A549 (cell line): Measurements from ENCODE around the gene FOXJ3. TPM values are rescaled to one million over a fixed set of nuclear protein-coding genes. Genes with fewer than 3 reads are reported as not detected.

Source experiments
- ATAC-seq, 2 experiments: fragments of 200-7000 bp in 1 of 2; fragments of >200 bp in 1 of 2; cut with Nextera tagmentation in 1 of 2; cut with Tn5 transposase in 1 of 2; 3 replicates each; pipeline versions ENCODE4 v1.8.0 to v1.9.1; 2018 to 2020; ENCODE audit warnings: mild to moderate bottlenecking in 1 of 2, moderate library complexity in 1 of 2
- CTCF ChIA-PET: fragments of 300-600 bp; sonication (Branson Sonifier 250); formaldehyde crosslinking; extraction: SDS; loops from one replicate; lab custom pipeline; 2021; ENCODE audit warnings: antibody characterized with exemption, inconsistent platforms; lab: Yijun Ruan, JAX
- POLR2A ChIA-PET: fragments of 350-600 bp; formaldehyde crosslinking; extraction: SDS; loops from one replicate; lab custom pipeline; 2021; ENCODE audit warnings: antibody characterized with exemption, inconsistent platforms; lab: Yijun Ruan, JAX
- DNase-seq, 2 experiments: peaks; one replicate each; pipeline versions ENCODE4 v3.0.0 to v3.0.0-alpha.2; 2011 to 2016; ENCODE audit warnings: low read depth in 1 of 2, low spot score in 1 of 2
- FAIRE-seq: peaks from 2 replicates; lab custom pipeline; 2011; peaks lifted over from hg19 to GRCh38; lab: Jason Lieb, UNC
- H3K27ac ChIP-seq, 2 experiments: fragments of >200 bp; sonication (Bioruptor Twin); formaldehyde crosslinking; 3 replicates each; pipeline ENCODE4 v1.5.1; 2016 to 2017
- H3K4me1 ChIP-seq: fragments of >200 bp; sonication (Bioruptor Twin); formaldehyde crosslinking; 3 replicates; pipeline ENCODE4 v1.6.1; 2016
- H3K4me2 ChIP-seq: fragments of >200 bp; sonication (Bioruptor Twin); formaldehyde crosslinking; 3 replicates; pipeline ENCODE4 v1.6.1; 2016
- H3K4me3 ChIP-seq: fragments of >200 bp; sonication (Bioruptor Twin); formaldehyde crosslinking; 3 replicates; pipeline ENCODE4 v1.5.1; 2016
- H3K9me3 ChIP-seq: fragments of >200 bp; sonication (Bioruptor Twin); formaldehyde crosslinking; 3 replicates; pipeline ENCODE4 v1.6.1; 2016
- CBX2 ChIP-seq: fragments of 200-600 bp; sonication (generic); IDR thresholded peaks from 2 replicates; pipeline ENCODE4 v1.6.1; 2016; ENCODE audit warnings: low read depth, mild to moderate bottlenecking, borderline replicate concordance
- CEBPB ChIP-seq, 2 experiments: fragments of >200 bp in 1 of 2; sonication (Bioruptor Twin) in 1 of 2; formaldehyde crosslinking in 1 of 2; IDR thresholded peaks; 2 replicates each; pipeline ENCODE4 v1.6.1; 2012 to 2016
- CHD4 ChIP-seq: fragments of 200-600 bp; sonication (generic); IDR thresholded peaks from 2 replicates; pipeline ENCODE4 v1.6.1; 2016; ENCODE audit warnings: antibody characterized with exemption, mild to moderate bottlenecking, borderline replicate concordance
- EHF ChIP-seq: fragments of 250-450 bp; sonication (Bioruptor Pico); IDR thresholded peaks from 2 replicates; pipeline ENCODE4 v1.5.0; 2020; ENCODE audit warnings: mild to moderate bottlenecking
- EHMT2 ChIP-seq: fragments of 200-600 bp; sonication (generic); IDR thresholded peaks from 2 replicates; pipeline ENCODE4 v1.6.1; 2016; ENCODE audit warnings: antibody characterized with exemption, low read depth, mild to moderate bottlenecking, moderate library complexity
- ELK1 ChIP-seq: fragments of 150-350 bp; IDR thresholded peaks from 2 replicates; pipeline ENCODE4 v1.6.1; 2014; ENCODE audit warnings: low read depth, mild to moderate bottlenecking, low read length
- EP300 ChIP-seq, 2 experiments: fragments of >200 bp; sonication (Bioruptor Twin); formaldehyde crosslinking; IDR thresholded peaks; 2 replicates in 1 of 2; 3 replicates in 1 of 2; pipeline ENCODE4 v1.6.1; 2016 to 2017
- ESRRA ChIP-seq: fragments of 150-350 bp; IDR thresholded peaks from 2 replicates; pipeline ENCODE4 v1.6.1; 2014; ENCODE audit warnings: mild to moderate bottlenecking, low read length, borderline replicate concordance
- HDAC2 ChIP-seq: fragments of 200-600 bp; sonication (generic); IDR thresholded peaks from 2 replicates; pipeline ENCODE4 v1.6.1; 2016
- HES2 ChIP-seq: fragments of >200 bp; sonication (Bioruptor Twin); formaldehyde crosslinking; IDR thresholded peaks from 2 replicates; pipeline ENCODE4 v1.6.1; 2016
- HMGXB4 ChIP-seq: fragments of 250-450 bp; sonication (Bioruptor Pico); IDR thresholded peaks from 2 replicates; pipeline ENCODE4 v1.5.0; 2021; ENCODE audit warnings: mild to moderate bottlenecking, moderate library complexity, borderline replicate concordance
- HOXA7 ChIP-seq: fragments of 250-450 bp; sonication (Bioruptor Pico); IDR thresholded peaks from 2 replicates; pipeline ENCODE4 v1.5.0; 2020; ENCODE audit warnings: mild to moderate bottlenecking, moderate library complexity
- HOXB13 ChIP-seq: fragments of 250-450 bp; sonication (Bioruptor Pico); IDR thresholded peaks from 2 replicates; pipeline ENCODE4 v1.5.0; 2020; ENCODE audit warnings: low read depth, mild to moderate bottlenecking, moderate library complexity
- HOXB5 ChIP-seq: fragments of 250-450 bp; sonication (Bioruptor Pico); IDR thresholded peaks from 2 replicates; pipeline ENCODE4 v1.5.0; 2020; ENCODE audit warnings: mild to moderate bottlenecking, moderate library complexity
- KDM5A ChIP-seq: fragments of 200-600 bp; sonication (generic); IDR thresholded peaks from 2 replicates; pipeline ENCODE4 v1.6.1; 2016; ENCODE audit warnings: antibody characterized with exemption, mild to moderate bottlenecking
- MAFK ChIP-seq: fragments of 450-650 bp; IDR thresholded peaks from 2 replicates; pipeline ENCODE4 v1.6.1; 2014; ENCODE audit not compliant: partially characterized antibody
- MYC ChIP-seq: IDR thresholded peaks from 2 replicates; pipeline ENCODE4 v1.6.1; 2012; ENCODE audit warnings: mild to moderate bottlenecking, inconsistent platforms, low read length, improper control_type of control experiment, borderline replicate concordance
- POLR2A ChIP-seq: IDR thresholded peaks from 2 replicates; pipeline ENCODE4 v1.6.1; 2012; ENCODE audit warnings: mild to moderate bottlenecking, low read length
- RAD21 ChIP-seq, 2 experiments: fragments of >200 bp in 1 of 2; sonication (Bioruptor Twin) in 1 of 2; formaldehyde crosslinking in 1 of 2; IDR thresholded peaks in 1 of 2; conservative IDR thresholded peaks in 1 of 2; 2 replicates in 1 of 2; 3 replicates in 1 of 2; pipeline ENCODE4 v1.6.1; 2012 to 2018; ENCODE audit warnings: inconsistent platforms in 1 of 2
- RARB ChIP-seq: fragments of 250-450 bp; sonication (Bioruptor Pico); IDR thresholded peaks from 2 replicates; pipeline ENCODE4 v1.8.0; 2021; ENCODE audit warnings: mild to moderate bottlenecking, moderate library complexity
- RCOR1 ChIP-seq: fragments of 150-350 bp; IDR thresholded peaks from 2 replicates; pipeline ENCODE4 v1.6.1; 2014; ENCODE audit warnings: antibody characterized with exemption, low read length, low read depth
- WGBS: methylation state at CpG from one replicate; pipeline ENCODE4 v1.1.6; 2017; ENCODE audit errors: missing lambda C conversion rate; 5-methylcytosine and 5-hydroxymethylcytosine counted together
- polyA plus RNA-seq, 4 experiments: library from polyadenylated mRNA; depleted of rRNA in 3 of 4; stranded (reverse); fragments of >200 nt; fragmentation: RNase III in 1 of 4; extraction: RNeasy Plus Mini Kit Qiagen cat#74134 plus additional on column Dnase treatment in 1 of 4; gene quantifications; 2 replicates in 3 of 4; 3 replicates in 1 of 4; pipeline ENCODE4 v1.2.3, GENCODE V29; 2011 to 2017
- TF ChIP-seq, protein P1 (sequence below): IDR thresholded peaks from 2 replicates; pipeline ENCODE4 v1.6.1; 2012
- TF ChIP-seq, protein P2 (sequence below): fragments of >200 bp; sonication (Bioruptor Twin); formaldehyde crosslinking; IDR thresholded peaks from 3 replicates; pipeline ENCODE4 v1.5.1; 2016
- TF ChIP-seq, protein P3 (sequence below): fragments of >200 bp; sonication (Bioruptor Twin); formaldehyde crosslinking; IDR thresholded peaks from 3 replicates; pipeline ENCODE4 v1.6.1; 2016
- TF ChIP-seq, protein P4 (sequence below): IDR thresholded peaks from 2 replicates; pipeline ENCODE4 v1.6.1; 2012

FOXJ3 gene
- polyA plus RNA-seq, 2 of the 4 experiments (the other 2 are of a cell fraction): 16.8 to 45.0 TPM

DNA sequence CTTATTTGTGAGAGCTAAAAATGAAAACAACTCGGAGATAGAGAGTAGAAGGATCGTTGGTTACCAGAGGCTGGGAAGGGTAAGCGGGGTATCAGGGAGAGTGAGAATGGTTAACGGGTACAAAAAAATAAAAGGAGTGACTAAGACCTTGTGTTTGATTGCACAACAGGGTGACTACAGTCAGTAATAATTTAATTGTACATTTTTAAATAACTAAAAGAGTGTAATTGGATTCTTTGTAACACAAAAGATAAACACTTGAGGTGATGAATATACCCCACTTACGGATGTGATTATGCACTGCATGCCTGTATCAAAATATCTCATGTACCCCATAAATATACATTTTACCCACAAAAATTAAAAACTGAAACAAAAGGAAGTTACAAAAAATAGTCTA lies 29.4 kb downstream of the FOXJ3 start:
- POLR2A ChIA-PET: no interaction called here
- no peak for ATAC-seq
- Histone ChIP-seq H3K4me3 (no peak overlapping the region), H3K27ac (no peak overlapping the region), H3K4me1 (no peaks in the 10 kb centered on the region), H3K9me3 (peaks cover 28% of the 10 kb centered on the region), H3K4me2 (no peak overlapping the region)
- CTCF ChIA-PET: no interaction called here
- WGBS: 90% methylated on average over 5 of the region's 5 CpGs
- FAIRE-seq: no peak
- DNase-seq: no peak
- TF ChIP-seq, protein P1, sequence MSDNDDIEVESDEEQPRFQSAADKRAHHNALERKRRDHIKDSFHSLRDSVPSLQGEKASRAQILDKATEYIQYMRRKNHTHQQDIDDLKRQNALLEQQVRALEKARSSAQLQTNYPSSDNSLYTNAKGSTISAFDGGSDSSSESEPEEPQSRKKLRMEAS: no peak
- TF ChIP-seq, all 56 proteins: peak for 0

DNA sequence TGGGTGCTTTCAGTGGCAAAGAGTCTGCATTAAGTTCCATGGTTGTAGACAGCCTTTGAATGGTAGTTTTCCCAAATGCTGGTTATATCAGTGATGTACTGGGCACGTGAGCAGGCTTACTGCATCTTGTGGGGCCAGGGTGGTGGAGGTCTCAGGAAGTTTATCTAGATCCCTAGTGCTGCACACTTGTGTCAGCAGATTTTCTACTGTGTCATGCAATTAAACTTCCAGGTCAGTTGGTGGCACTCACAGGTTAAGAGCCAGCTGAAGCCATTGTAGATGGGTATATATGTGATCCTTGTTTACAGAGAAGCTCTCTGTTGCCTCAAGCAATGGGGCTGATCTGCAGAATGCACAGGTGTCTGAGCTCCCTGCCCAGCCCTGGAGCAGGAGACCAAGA lies 33.0 kb downstream of the FOXJ3 start:
- ATAC-seq: no peak

DNA sequence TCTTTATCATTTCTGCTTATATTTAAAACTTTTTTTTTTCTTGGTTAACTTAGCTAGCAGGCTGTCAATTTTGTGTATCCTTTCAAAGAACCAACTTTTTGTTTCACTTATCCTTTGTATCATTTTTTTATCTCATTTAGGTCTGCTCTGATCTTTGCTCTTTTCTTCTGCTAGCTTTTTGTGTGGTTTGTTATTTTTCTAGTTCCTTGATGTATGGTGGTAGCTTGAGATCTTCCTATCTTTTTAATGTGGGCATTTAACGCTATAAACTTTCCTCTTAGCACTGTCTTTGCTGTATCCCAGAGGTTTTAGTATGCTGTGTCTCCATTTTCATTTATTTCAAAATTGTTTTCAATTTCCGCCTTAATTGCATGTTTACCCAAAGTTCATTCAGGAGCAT lies 36.5 kb downstream of the FOXJ3 start:
- no peak overlapping the region for H3K4me3 ChIP-seq
- H3K4me1 ChIP-seq: no peaks in the 10 kb centered on the region
- no peak for FAIRE-seq
- 92% methylated on average over 2 of the region's 2 CpGs for WGBS
- ChIA-PET CTCF (no interaction called here), POLR2A (no interaction called here)
- H3K27ac ChIP-seq: no peak overlapping the region
- no peak overlapping the region for H3K4me2 ChIP-seq
- ATAC-seq: no peak
- no peak for DNase-seq
- peaks cover 31% of the 10 kb centered on the region for H3K9me3 ChIP-seq
- TF ChIP-seq, protein P2, sequence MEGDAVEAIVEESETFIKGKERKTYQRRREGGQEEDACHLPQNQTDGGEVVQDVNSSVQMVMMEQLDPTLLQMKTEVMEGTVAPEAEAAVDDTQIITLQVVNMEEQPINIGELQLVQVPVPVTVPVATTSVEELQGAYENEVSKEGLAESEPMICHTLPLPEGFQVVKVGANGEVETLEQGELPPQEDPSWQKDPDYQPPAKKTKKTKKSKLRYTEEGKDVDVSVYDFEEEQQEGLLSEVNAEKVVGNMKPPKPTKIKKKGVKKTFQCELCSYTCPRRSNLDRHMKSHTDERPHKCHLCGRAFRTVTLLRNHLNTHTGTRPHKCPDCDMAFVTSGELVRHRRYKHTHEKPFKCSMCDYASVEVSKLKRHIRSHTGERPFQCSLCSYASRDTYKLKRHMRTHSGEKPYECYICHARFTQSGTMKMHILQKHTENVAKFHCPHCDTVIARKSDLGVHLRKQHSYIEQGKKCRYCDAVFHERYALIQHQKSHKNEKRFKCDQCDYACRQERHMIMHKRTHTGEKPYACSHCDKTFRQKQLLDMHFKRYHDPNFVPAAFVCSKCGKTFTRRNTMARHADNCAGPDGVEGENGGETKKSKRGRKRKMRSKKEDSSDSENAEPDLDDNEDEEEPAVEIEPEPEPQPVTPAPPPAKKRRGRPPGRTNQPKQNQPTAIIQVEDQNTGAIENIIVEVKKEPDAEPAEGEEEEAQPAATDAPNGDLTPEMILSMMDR: no peak
- TF ChIP-seq HMGXB4: no peak
- TF ChIP-seq CEBPB (IDR thresholded peaks at IDR 0.05): no peak
- TF ChIP-seq EHF (CRISPR knock-in tag): no peak
- TF ChIP-seq, protein P3, sequence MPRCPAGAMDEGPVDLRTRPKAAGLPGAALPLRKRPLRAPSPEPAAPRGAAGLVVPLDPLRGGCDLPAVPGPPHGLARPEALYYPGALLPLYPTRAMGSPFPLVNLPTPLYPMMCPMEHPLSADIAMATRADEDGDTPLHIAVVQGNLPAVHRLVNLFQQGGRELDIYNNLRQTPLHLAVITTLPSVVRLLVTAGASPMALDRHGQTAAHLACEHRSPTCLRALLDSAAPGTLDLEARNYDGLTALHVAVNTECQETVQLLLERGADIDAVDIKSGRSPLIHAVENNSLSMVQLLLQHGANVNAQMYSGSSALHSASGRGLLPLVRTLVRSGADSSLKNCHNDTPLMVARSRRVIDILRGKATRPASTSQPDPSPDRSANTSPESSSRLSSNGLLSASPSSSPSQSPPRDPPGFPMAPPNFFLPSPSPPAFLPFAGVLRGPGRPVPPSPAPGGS: no peak
- no peak for TF ChIP-seq EHMT2
- no peak for TF ChIP-seq HOXB13 (CRISPR knock-in tag)
- no peak for TF ChIP-seq RCOR1
- TF ChIP-seq ELK1: no peak
- no peak for TF ChIP-seq KDM5A
- TF ChIP-seq RARB (CRISPR knock-in tag): no peak
- TF ChIP-seq HOXA7: no peak
- no peak for TF ChIP-seq EP300 (IDR thresholded peaks at IDR 0.05)
- no peak for TF ChIP-seq HDAC2

More for the DNA sequence above, 33.0 kb downstream of the FOXJ3 start:
- Histone ChIP-seq H3K27ac (no peak overlapping the region), H3K4me3 (no peak overlapping the region), H3K4me1 (no peaks in the 10 kb centered on the region), H3K4me2 (no peak overlapping the region), H3K9me3 (peaks cover 41% of the 10 kb centered on the region)
- TF ChIP-seq RAD21 (conservative IDR thresholded peaks at IDR 0.05 in 1 of 2, IDR thresholded peaks at IDR 0.05 in 1 of 2) (no peak), MAFK (no peak), CHD4 (no peak), MYC (no peak), POLR2A (no peak), HOXB5 (CRISPR knock-in tag) (no peak), HMGXB4 (no peak), CBX2 (no peak), HES2 (no peak), ESRRA (no peak)
- TF ChIP-seq, protein P4, sequence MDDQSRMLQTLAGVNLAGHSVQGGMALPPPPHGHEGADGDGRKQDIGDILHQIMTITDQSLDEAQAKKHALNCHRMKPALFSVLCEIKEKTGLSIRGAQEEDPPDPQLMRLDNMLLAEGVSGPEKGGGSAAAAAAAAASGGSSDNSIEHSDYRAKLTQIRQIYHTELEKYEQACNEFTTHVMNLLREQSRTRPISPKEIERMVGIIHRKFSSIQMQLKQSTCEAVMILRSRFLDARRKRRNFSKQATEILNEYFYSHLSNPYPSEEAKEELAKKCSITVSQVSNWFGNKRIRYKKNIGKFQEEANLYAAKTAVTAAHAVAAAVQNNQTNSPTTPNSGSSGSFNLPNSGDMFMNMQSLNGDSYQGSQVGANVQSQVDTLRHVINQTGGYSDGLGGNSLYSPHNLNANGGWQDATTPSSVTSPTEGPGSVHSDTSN: no peak
- DNase-seq (no peak), FAIRE-seq (no peak)
- CTCF ChIA-PET: interaction anchor here (1.5 kb wide), 1 partner anchor 128 kb away, joined by 4 read pairs; no protein-coding TSS in a partner anchor
- POLR2A ChIA-PET: no interaction called here
- 100% methylated on average over 1 of the region's 1 CpG for WGBS
